ENCODE results near the gene MEG3.

The MEG3 gene

DNA sequence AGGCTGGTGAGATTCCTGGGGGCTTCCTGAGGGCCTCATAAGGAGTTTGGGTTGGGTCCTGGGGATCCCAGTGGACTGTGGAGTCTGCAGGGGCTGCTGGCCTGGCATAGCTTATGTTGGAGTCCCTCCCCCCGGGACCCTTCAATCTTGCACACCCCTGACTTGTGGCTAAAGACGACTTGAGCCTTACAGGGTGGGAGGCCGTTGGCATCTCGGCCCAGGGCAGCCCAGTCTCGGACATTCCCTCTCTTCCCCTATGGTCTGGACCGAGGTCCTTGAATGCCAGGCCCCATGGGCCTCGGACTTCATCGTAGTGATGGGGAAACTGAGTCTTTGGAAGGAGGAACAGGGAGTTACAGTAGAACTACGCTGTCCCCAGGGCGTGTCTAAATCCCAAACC, 65.1 kb downstream of the MEG3 start:
- Histone ChIP-seq H3K79me2 (ENCODE audit: control insufficient read depth, low read length) (no peaks in the 10 kb centered on the region), H3K36me3 (ENCODE audit: control insufficient read depth, low read length) (no peaks in the 10 kb centered on the region), H4K20me1 (ENCODE audit: control insufficient read depth, insufficient read depth, low read depth, low read length) (no peaks in the 10 kb centered on the region), H3K9me2 (replicated peaks; ENCODE audit: control insufficient read depth, low read length) (no peaks in the 10 kb centered on the region), H3K9me3 (ENCODE audit: control insufficient read depth, insufficient read depth, low read length) (no peaks in the 10 kb centered on the region), H3K4me1 (ENCODE audit: control insufficient read depth, low read length) (no peaks in the 10 kb centered on the region), H3K27ac (ENCODE audit: low read depth, low read length) (no peak overlapping the region), H3F3A (ENCODE audit: control insufficient read depth, insufficient read depth) (no peaks in the 10 kb centered on the region), H3K27me3 (ENCODE audit: control insufficient read depth, low read length) (peaks cover 4% of the 10 kb centered on the region; the same call in 1 of the 2 replicates), H3K4me3 (ENCODE audit: low read length) (no peak overlapping the region), H3K4me2 (ENCODE audit: low read length) (no peak overlapping the region)
- TF ChIP-seq EZH2phosphoT487 (IDR thresholded peaks at IDR 0.05; ENCODE audit: borderline replicate concordance, low read length) = no peak
- TF ChIP-seq, protein P1, sequence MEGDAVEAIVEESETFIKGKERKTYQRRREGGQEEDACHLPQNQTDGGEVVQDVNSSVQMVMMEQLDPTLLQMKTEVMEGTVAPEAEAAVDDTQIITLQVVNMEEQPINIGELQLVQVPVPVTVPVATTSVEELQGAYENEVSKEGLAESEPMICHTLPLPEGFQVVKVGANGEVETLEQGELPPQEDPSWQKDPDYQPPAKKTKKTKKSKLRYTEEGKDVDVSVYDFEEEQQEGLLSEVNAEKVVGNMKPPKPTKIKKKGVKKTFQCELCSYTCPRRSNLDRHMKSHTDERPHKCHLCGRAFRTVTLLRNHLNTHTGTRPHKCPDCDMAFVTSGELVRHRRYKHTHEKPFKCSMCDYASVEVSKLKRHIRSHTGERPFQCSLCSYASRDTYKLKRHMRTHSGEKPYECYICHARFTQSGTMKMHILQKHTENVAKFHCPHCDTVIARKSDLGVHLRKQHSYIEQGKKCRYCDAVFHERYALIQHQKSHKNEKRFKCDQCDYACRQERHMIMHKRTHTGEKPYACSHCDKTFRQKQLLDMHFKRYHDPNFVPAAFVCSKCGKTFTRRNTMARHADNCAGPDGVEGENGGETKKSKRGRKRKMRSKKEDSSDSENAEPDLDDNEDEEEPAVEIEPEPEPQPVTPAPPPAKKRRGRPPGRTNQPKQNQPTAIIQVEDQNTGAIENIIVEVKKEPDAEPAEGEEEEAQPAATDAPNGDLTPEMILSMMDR (IDR thresholded peaks at IDR 0.05; ENCODE audit: low read depth, low read length, poor library complexity, severe bottlenecking) = no peak

GRCh38 chr14:100891501-100892445, 65.9 kb downstream of the MEG3 start:
- Histone ChIP-seq H3K36me3 (ENCODE audit: control insufficient read depth, low read length) (no peaks in the 10 kb centered on the region), H3K27me3 (ENCODE audit: control insufficient read depth, low read length) (peaks cover 4% of the 10 kb centered on the region; the same call in 1 of the 2 replicates), H3K27ac (ENCODE audit: low read depth, low read length) (no peak overlapping the region), H3K4me2 (ENCODE audit: low read length) (no peak overlapping the region), H3K4me1 (ENCODE audit: control insufficient read depth, low read length) (no peaks in the 10 kb centered on the region), H3K4me3 (ENCODE audit: low read length) (no peak overlapping the region), H3K9me2 (replicated peaks; ENCODE audit: control insufficient read depth, low read length) (no peaks in the 10 kb centered on the region), H3K9me3 (ENCODE audit: control insufficient read depth, insufficient read depth, low read length) (no peaks in the 10 kb centered on the region), H4K20me1 (ENCODE audit: control insufficient read depth, insufficient read depth, low read depth, low read length) (no peaks in the 10 kb centered on the region), H3F3A (ENCODE audit: control insufficient read depth, insufficient read depth) (no peaks in the 10 kb centered on the region), H3K79me2 (ENCODE audit: control insufficient read depth, low read length) (no peaks in the 10 kb centered on the region)
- TF ChIP-seq EZH2phosphoT487 (IDR thresholded peaks at IDR 0.05; ENCODE audit: borderline replicate concordance, low read length) = no peak
- TF ChIP-seq, protein P1 (IDR thresholded peaks at IDR 0.05; ENCODE audit: low read depth, low read length, poor library complexity, severe bottlenecking) = no peak

DNA sequence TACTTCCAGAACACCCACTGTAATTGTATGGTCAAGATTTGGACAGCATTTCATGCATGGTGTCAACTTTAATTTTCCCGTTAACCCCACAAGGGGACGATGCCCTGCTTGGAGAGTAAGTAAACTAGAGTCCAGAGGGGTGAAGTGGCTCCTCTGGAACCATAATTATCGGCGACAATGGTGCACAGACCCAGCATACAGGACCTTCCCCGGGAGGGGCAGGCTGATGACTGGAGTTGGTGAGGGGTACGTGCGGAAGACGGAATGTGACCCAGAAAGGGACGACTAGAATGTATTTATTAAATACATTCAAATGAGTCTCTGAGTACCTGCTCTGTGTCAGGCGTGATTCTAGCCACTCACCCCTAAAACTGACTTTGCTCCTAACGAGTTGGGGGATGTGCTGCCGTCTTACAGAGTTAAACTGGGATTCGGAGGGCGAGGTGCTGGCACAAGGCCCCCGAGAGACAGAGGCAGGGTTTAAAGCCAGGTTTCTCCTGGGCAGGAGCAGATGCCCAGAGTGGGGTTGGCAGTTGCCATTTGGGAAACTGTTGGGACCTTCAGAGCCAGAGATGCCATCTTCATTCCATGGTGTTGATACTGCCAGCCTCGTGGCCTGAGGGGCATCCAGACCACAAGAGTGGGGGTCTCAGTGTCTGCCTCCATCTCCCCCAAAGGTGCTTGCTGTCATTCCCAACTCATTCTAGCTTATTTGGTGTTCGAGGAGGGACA, 66.7 kb downstream of the MEG3 start:
- no peaks in the 10 kb centered on the region for H3K79me2 ChIP-seq (ENCODE audit: control insufficient read depth, low read length)
- no peaks in the 10 kb centered on the region for H3K36me3 ChIP-seq (ENCODE audit: control insufficient read depth, low read length)
- H3K27ac ChIP-seq (ENCODE audit: low read depth, low read length) = no peak overlapping the region
- H4K20me1 ChIP-seq (ENCODE audit: control insufficient read depth, insufficient read depth, low read depth, low read length) = no peaks in the 10 kb centered on the region
- H3K4me1 ChIP-seq (ENCODE audit: control insufficient read depth, low read length) = no peaks in the 10 kb centered on the region
- no peaks in the 10 kb centered on the region for H3K9me2 ChIP-seq (replicated peaks; ENCODE audit: control insufficient read depth, low read length)
- H3K4me2 ChIP-seq (ENCODE audit: low read length) = no peak overlapping the region
- H3K9me3 ChIP-seq (ENCODE audit: control insufficient read depth, insufficient read depth, low read length) = no peaks in the 10 kb centered on the region
- no peaks in the 10 kb centered on the region for H3F3A ChIP-seq (ENCODE audit: control insufficient read depth, insufficient read depth)
- no peak overlapping the region for H3K4me3 ChIP-seq (ENCODE audit: low read length)
- peaks cover 4% of the 10 kb centered on the region; the same call in 1 of the 2 replicates for H3K27me3 ChIP-seq (ENCODE audit: control insufficient read depth, low read length)
- TF ChIP-seq EZH2phosphoT487 (IDR thresholded peaks at IDR 0.05; ENCODE audit: borderline replicate concordance, low read length) = no peak
- TF ChIP-seq, protein P1 (IDR thresholded peaks at IDR 0.05; ENCODE audit: low read depth, low read length, poor library complexity, severe bottlenecking) = no peak

Data from DOHH2 (cell line).